22Rv1 (cell line): Measurements from ENCODE around the gene ESR2.
"Not testable (repeated sequence)": the region's sequence is repeated elsewhere in the genome, so short reads cannot be mapped to it uniquely, and the experiment has no call there.

ENCODE experiments used
- H3K27ac ChIP-seq: fragments of 450-650 bp; 2 replicates; pipeline ENCODE4 v1.5.1; 2017
- CTCF ChIP-seq: fragments of 450-650 bp; IDR thresholded peaks from 2 replicates; pipeline ENCODE4 v1.5.1; 2017; ENCODE audit warnings: mild to moderate bottlenecking
- ZFX ChIP-seq: fragments of 450-650 bp; IDR thresholded peaks from 2 replicates; pipeline ENCODE4 v1.6.1; 2017; ENCODE audit warnings: antibody characterized with exemption, borderline replicate concordance

Gene ESR2

GRCh38 chr14:64038841-64039542 lies 255.2 kb downstream of the ESR2 start:
- TF ChIP-seq CTCF (no peak), ZFX (no peak)
- H3K27ac ChIP-seq = no peak overlapping the region

GRCh38 chr14:64037869-64038745 lies 256.1 kb downstream of the ESR2 start:
- not testable (repeated sequence) for H3K27ac ChIP-seq

GRCh38 chr14:64035143-64035542 lies 259.0 kb downstream of the ESR2 start:
- H3K27ac ChIP-seq = no peak overlapping the region
- TF ChIP-seq CTCF = no peak
- no peak for TF ChIP-seq ZFX
